Stimulated activated CD8-positive, alpha-beta memory T cell treated with anti-CD3 and anti-CD28 coated beads, Interleukin-2, amount 100 ng/mL, for 48 hours (primary cell): ENCODE measurements around the gene XKR3.
"Not testable (repeated sequence)": the region's sequence is repeated elsewhere in the genome, so short reads cannot be mapped to it uniquely, and the experiment has no call there.

Source experiments
- DNase-seq, 2 donors: peaks; one replicate each; pipeline ENCODE4 v3.0.0-alpha.2; 2020; ENCODE audit warnings: low read depth in 2 of 2

XKR3 gene

GRCh38 chr22:16806401-16806800, 18.8 kb downstream of the XKR3 start:
- no peak for DNase-seq

- DNase-seq, result no peak
Observed at GRCh38 chr22:16804882-16805281, 20.3 kb downstream of the XKR3 start.

DNA sequence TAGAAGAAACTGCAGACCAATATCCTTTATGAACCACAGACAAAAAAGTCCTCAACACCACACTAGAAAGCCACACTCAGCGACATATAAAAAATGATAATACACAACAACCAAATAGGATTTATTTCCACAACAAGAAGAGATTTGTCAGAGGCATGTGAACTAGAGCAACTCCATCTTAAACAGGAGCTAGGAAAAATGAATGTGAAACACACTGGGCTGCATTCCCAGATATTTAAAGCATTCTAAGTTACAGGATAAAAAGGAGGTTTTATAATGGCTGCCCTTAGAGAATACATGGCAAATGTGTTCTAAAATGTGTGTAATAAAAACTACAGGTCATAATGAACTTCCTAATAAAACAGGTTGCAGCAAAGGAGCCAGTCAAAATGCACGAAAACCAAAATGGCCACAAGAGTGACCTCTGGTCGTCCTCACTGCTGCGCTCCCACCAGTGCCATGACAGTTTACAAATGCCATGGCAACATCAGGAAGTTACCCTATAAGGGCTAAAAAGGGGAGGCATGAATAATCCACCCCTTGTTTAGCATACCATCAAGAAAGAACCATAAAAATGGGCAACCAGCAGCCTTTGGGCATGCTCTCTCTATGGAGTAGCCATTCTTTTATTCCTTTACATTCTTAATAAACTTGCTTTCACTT, 21.8 kb downstream of the XKR3 start:
- no peak for DNase-seq

DNA sequence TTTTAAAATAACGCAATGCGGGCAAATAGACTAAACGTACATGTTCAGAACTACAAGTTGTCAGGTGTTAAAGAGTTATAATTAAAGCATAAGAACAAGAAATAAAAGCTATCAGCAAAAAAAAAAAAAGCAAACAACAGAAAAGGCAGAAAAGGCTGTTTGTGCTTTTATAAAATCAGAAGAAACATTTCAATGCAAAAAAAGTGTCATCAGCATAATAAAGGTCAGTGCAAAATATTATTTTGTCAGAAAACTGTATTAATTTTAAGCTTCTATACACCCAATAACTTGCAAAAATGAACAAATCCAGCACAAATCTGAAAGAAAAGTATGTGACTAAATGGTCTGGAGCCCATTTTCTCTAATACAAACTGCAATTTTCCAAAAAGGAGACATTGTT, 23.6 kb downstream of the XKR3 start:
- no peak for DNase-seq

DNA sequence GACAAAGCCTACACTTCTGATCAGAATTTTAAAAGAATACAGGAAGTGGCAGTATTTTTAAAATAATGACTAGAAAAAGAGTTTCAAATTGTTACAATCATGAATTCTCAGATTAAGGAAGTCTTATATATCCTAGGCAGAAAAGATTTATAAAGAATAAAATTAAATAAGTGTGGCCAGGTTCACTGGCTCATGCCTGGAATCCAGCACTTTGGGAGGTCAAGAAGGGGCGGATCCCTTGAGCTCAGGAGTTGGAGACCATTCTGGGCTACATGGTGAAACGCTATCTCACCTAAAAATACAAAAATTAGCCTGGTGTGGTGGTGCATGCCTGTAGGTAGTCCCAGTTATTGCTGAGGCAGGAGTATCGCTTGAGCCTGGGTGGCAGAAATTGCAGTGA, 24.1 kb downstream of the XKR3 start:
- no peak for DNase-seq

DNA sequence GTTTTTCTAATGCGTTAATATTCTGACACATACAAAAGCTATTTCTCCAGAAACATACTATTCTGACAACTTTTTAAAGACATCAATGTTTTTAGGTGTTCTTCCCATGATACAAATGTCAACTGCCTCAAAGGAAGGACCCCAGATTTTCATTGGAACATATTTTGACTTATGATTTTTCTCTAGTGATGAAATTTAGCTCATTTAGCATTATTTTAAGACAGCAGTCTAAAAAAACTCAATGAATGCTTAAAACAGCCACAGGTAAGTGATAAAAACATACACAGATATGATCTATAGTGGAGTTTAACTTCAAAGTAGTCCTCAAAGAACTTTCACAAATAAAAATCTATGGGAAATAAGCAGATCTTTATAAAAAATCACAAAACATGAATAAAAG, 24.9 kb downstream of the XKR3 start:
- no peak for DNase-seq

DNA sequence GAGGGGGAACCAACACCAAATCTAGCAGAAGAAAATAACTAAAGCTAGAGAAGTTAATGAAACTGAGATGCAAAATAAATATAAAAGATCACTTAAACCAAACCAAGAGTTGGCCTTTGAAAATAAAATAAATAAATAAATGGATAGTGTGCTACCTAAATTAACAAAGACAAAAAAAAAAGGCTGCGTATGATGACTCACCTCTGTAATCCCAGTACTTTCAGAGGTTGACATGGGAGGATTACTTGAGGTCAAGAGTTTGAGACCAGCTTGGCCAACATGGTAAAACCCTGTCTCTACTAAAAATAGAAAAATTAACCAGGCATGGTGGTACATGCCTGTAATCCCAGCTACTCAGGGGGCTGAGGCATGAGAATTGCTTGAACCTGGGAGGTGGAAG, 29.7 kb downstream of the XKR3 start:
- not testable (repeated sequence) for DNase-seq

DNA sequence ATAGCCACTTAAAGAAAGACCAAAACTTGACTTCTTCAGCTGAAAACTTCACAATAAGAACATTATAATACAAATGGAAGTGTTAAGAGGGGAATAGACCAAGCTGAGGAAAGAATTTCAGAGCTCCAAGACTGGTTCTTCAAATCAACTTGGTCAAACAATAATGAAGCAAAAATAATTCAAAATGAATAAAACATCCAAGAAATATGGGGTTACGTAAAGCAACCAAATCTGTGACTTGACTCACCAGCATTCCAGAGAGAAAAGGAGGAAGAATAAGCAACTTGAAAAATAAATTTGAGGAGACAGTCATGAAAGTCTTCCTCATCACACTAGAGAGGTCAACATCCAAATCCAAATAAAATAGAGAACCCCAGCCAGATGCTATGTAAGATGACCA, 31.4 kb downstream of the XKR3 start:
- DNase-seq, result no peak

- DNase-seq, result no peak
Observed at GRCh38 chr22:16789860-16790493, 35.2 kb downstream of the XKR3 start.

DNA sequence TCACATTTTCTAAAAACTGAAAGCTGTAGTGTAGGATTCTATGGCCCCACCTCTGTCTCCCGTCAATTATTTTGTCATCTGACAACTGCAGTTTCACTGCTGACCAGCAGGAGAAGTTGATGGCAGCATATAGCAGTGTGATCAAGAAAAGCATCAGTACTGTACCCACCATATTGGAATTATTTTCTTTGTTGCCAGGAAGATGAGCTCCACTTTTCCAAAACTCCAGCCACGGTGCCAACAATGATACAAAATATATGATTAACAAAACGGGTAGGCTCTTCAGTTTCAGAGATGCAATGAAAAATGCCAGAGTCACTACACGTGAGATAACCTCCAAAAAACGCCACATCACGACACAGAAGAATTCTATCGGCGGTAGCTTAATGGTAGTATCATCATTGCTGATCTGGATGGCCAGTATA, 41.3 kb downstream of the XKR3 start:
- no peak for DNase-seq

DNA sequence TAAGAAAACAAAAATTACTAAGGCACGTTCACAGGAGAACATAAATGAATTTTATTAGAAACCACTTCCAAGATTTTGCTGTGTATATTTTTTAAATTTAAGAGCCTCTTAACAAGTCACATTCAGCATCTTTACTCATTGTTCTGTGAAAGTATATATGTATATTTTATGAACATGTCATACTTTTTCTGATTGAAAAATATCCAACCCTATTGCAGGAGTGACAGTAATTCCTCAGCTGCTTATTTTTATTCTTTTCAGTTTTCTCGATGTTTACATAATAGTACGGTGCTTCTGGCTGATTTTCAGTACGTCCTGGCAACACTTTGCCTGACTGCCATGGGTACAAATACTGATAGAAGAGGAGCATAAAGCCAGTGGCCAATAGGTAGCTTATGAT, 41.8 kb downstream of the XKR3 start:
- DNase-seq, result no peak

- DNase-seq, result no peak
Observed at GRCh38 chr22:16781764-16782329, 43.4 kb downstream of the XKR3 start.

DNA sequence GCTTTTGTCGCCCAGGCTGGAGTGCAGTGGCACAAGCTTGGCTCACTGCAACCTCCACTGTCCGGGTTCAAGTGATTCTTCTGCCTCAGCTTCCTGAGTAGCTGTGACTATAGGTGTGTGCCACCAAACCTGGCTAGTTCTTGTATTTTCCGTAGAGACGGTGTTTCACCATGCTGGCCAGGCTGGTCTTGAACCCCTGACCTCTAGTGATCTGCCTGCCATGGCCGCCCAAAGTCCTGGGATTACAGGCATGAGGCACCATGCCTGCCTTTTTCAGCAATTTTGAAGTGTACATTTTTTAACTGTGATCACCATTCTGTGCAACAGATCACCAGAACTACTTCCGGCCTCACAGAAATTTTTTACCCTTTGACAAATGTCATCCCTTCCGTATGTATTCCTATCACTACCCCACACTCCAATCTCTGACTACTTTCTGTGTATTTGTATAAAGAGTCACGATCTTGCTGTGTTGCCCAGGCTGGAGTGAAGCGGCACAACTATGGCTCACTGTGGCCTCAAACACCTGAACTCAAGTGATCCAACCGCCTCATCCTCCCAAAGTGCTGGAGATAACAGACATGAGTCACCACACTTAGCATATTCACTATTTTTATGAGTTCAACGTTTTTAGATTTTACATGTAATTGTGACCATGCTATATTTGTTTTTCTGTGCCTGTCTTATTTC, 44.0 kb downstream of the XKR3 start:
- DNase-seq, result no peak

GRCh38 chr22:16777284-16777924, 47.8 kb downstream of the XKR3 start:
- no peak for DNase-seq

- no peak for DNase-seq
Observed at GRCh38 chr22:16776080-16776479, 49.1 kb downstream of the XKR3 start.

DNA sequence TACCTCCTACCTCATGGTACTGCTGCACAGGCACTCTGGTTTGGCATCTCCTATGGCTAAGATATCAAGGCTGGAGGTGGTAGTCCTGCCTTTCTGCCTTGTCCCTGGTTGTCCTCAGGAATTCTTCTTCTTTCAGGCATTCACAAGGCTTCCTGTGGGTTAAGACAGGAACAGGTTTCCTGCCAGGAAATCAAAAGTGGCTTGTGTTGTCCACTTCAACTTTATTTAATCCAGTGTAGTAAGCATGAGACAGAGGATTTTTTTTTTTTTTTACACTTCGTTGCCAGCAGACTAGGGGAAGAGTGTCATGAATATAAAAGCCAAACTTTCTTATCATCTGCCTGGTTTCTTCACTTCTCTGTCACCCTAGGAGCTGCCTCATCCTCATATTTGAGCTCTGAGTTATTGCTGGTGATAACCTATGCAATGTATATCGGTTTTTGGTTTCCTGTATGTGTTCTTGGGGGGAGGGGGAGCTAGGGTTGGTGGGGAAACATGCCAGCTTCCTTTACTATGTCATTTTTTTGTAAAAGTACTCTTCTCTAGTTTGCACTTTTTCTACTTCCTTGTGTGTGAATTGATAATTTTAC, 50.2 kb downstream of the XKR3 start:
- no peak for DNase-seq

DNA sequence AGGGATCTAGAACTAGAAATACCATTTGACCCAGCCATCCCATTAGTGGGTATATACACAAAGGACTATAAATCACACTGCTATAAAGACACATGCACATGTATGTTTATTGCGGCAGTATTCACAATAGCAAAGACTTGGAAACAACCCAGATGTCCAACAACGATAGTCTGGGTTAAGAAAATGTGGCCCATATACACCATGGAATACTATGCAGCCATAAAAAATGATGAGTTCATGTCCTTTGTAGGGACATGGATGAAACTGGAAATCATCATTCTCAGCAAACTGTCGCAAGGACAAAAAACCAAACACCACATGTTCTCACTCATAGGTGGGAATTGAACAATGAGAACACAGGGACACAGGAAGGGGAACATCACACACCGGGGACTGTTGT, 53.6 kb downstream of the XKR3 start:
- not testable (repeated sequence) for DNase-seq

DNA sequence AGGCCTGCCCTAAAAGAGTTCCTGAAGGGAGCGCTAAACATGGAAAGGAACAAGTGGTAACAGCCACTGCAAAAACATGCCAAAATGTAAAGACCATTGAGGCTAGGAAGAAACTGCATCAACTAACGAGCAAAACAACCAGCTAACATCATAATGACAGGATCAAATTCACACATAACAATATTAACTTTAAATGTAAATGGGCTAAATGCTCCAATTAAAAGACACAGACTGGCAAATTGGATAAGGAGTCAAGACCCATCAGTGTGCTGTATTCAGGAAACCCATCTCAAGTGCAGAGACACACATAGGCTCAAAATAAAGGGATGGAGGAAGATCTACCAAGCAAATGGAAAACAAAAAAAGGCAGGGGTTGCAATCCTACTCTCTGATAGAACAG, 57.3 kb downstream of the XKR3 start:
- DNase-seq, result not testable (repeated sequence)

- DNase-seq, result not testable (repeated sequence)
Observed at GRCh38 chr22:16762224-16762623, 63.0 kb downstream of the XKR3 start.

DNA sequence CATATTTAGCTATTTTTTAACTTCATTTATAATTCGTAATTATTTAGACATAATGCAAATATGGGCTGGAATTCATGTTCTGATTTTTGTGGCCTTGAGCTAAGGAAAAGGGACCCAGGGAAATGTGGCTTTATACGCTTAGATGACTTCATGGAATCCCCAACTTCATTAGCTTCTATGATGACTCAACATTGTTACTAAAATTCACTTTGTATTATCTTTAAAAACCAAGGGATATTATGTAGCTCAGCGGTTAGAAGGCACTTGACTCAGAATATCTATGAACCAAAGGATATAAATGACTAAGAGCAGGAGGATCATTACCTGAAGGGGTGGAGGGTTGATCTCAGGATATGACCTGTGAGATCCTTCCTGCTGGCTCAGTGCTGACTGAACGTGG, 64.8 kb downstream of the XKR3 start:
- not testable (repeated sequence) for DNase-seq

GRCh38 chr22:16749282-16749681, 75.9 kb downstream of the XKR3 start:
- DNase-seq, result not testable (repeated sequence)
